Osteocyte (in vitro differentiated cells): ENCODE data around the gene ZNF793. TPM values are rescaled to one million over a fixed set of nuclear protein-coding genes. Genes with fewer than 3 reads are reported as not detected.

Source experiments
- DNase-seq: peaks from one replicate; pipeline ENCODE4 v3.0.0; 2021; ENCODE audit warnings: mixed read lengths; ENCODE audit not compliant: unreplicated experiment; ENCODE audit errors: extremely low spot score
- H3K27ac Mint-ChIP-seq: one replicate; pipeline ENCODE4 v1.8.0; 2021; ENCODE audit warnings: mild to moderate bottlenecking, mixed read lengths; ENCODE audit not compliant: unreplicated experiment
- H3K27me3 Mint-ChIP-seq: one replicate; pipeline ENCODE4 v1.8.0; 2021; ENCODE audit warnings: mixed read lengths; ENCODE audit not compliant: unreplicated experiment
- H3K36me3 Mint-ChIP-seq: one replicate; pipeline ENCODE4 v1.8.0; 2021; ENCODE audit warnings: mixed read lengths; ENCODE audit not compliant: unreplicated experiment
- H3K4me1 Mint-ChIP-seq: one replicate; pipeline ENCODE4 v1.8.0; 2021; ENCODE audit warnings: mixed read lengths; ENCODE audit not compliant: unreplicated experiment
- H3K4me3 Mint-ChIP-seq: one replicate; pipeline ENCODE4 v1.8.0; 2021; ENCODE audit warnings: mild to moderate bottlenecking, moderate library complexity, mixed read lengths; ENCODE audit not compliant: unreplicated experiment
- H3K9me3 Mint-ChIP-seq: one replicate; pipeline ENCODE4 v1.8.0; 2021; ENCODE audit warnings: mixed read lengths; ENCODE audit not compliant: unreplicated experiment
- long read RNA-seq: library from polyadenylated mRNA; unstranded; transcript quantifications from one replicate; pipeline ENCODE4 v2.0.0, GENCODE V29; 2021
- total RNA-seq: library from RNA; stranded (reverse); gene quantifications from 2 replicates; pipeline ENCODE4 v1.2.1, GENCODE V29; 2021
- TF ChIP-seq, protein P1 (sequence below): fragments of 200-600 bp; sonication (generic); IDR thresholded peaks from 2 replicates; pipeline ENCODE4 v1.5.0; 2021; ENCODE audit warnings: antibody characterized with exemption, mild to moderate bottlenecking, moderate library complexity

Gene ZNF793
- total RNA-seq = 10.8 TPM in 2 replicates
- long read RNA-seq, partial matches to known transcripts = 1 of 13 reads
- long read RNA-seq, other reads (novel, unspliced or antisense) = 10 of 13 reads

DNA sequence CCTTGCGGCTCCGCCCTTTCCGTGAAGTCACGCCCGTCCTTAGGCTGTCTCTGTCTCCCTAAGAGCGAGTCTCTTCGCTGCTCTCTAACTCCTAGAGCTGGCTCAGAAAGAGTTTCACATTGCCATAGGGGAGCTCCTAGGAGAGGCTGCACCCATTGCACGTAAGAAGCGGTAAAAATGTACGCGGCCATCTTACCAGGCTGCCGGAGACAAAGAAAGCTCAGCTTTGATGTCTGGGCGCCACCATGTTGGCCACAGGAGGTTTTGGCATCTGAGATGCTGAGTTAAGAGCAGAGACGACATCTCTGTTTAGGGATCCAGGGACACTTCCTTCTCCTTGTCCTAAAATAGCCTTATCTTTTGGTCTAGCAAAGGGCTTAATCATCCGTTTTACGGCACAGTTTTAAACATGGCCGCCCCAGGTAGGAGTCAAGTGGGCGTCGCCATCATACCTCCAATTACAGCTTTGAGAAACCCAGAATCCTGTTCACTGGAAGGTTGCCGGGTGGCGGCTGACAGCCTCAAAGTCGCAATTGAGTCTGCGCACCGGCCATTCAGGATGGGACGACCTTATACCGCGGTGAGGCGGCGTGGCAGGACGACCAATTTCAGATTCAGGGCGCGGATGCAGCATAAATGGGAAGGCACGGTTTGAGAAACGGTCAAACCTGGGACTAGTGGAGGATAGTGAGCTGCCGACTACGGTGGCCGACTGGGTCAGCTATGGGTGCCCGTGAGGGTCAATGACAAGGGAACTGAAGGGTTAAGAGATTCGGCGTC is at the start of gene ZNF793:
TSS of gene ZNF793 (plus strand) at position 553 of the 780 bp plus-strand sequence. CDS start 16,501 bp downstream, outside the sequence.
- H3K36me3 Mint-ChIP-seq = peaks cover 22% of the 10 kb centered on the region
- TF ChIP-seq, protein P1, sequence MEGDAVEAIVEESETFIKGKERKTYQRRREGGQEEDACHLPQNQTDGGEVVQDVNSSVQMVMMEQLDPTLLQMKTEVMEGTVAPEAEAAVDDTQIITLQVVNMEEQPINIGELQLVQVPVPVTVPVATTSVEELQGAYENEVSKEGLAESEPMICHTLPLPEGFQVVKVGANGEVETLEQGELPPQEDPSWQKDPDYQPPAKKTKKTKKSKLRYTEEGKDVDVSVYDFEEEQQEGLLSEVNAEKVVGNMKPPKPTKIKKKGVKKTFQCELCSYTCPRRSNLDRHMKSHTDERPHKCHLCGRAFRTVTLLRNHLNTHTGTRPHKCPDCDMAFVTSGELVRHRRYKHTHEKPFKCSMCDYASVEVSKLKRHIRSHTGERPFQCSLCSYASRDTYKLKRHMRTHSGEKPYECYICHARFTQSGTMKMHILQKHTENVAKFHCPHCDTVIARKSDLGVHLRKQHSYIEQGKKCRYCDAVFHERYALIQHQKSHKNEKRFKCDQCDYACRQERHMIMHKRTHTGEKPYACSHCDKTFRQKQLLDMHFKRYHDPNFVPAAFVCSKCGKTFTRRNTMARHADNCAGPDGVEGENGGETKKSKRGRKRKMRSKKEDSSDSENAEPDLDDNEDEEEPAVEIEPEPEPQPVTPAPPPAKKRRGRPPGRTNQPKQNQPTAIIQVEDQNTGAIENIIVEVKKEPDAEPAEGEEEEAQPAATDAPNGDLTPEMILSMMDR = no peak
- H3K4me1 Mint-ChIP-seq = no peaks in the 10 kb centered on the region
- H3K27ac Mint-ChIP-seq = no peak within 1 kb of the TSS
- H3K4me3 Mint-ChIP-seq = no peak within 1 kb of the TSS
- H3K9me3 Mint-ChIP-seq = peaks cover 20% of the 10 kb centered on the region
- H3K27me3 Mint-ChIP-seq = no peaks in the 10 kb centered on the region
- peak; percentile 89 for DNase-seq

DNA sequence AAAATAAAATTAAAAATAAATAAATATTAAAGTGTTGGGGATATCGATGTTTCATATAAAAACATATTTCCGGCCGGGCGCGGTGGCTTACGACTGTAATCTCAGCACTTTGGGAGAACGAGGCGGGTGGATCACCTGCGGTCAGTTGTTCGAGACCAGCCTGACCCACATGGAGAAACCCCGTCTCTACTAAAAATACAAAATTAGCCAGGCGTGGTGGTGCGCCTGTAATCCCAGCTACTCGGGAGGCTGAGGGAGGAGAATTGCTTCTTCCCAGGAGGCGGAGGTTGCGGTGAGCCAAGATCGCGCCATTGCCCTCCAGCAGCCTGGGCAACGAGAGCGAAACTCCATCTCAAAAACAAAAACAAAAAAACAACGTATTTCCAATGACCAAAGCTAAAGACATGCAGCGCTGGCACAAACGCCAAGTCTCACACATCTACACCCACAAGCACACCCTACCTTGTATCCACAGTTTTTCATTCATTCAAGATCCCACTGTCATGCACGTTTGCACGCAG is 40.4 kb upstream of the ZNF793 start:
- H3K9me3 Mint-ChIP-seq = peaks cover 13% of the 10 kb centered on the region
- peak overlapping the region; percentile 94 for H3K4me3 Mint-ChIP-seq
- H3K27ac Mint-ChIP-seq = peak overlapping the region; percentile 97
- H3K4me1 Mint-ChIP-seq = peaks cover 33% of the 10 kb centered on the region
- DNase-seq = no peak
- TF ChIP-seq, protein P1 = no peak
- peaks cover 24% of the 10 kb centered on the region for H3K36me3 Mint-ChIP-seq
- H3K27me3 Mint-ChIP-seq = no peaks in the 10 kb centered on the region

DNA sequence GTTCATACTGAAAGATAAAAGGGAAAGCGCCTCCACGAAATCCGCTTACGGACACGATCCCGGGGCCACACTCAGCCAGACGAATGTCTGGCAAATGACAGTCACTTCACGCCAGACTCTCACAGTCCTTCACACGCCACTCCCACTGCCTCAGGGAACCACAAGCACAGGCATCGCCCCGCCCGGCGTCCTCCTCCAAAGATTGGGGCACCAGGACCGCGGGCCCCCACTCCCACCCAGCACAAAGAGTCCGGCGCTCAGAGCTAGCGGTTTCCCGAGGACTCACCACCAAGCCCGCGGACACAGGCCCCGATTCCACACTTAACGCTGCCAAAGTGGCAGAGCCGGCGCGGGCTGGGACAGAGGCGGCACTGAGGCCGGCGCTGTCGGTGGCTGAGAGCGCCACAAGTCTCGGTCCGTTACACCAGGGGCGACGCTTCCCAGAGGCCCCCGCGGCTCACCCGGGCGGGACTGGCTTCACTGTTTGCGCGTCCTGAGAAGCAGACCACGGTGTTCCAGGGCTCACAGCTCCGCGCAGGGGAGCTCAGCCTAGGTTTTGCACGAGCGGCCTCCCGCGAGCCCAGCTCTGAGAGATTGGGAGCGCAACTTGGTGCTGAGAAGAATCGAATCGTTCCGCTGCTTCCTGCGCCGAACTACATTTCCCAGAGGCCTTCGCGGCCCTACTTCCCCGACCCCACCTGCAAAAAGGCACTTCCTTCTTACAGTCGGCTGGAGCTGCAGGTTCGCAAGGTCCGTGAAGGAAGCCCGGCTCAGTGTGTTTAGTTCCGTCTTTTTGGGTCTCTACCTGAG is 39.7 kb upstream of the ZNF793 start, which contains the start of gene ZNF569:
TSS of gene ZNF569 (minus strand) at position 647 of the 810 bp plus-strand sequence. CDS start 22,523 bp downstream, outside the sequence.
- H3K27ac Mint-ChIP-seq = peak within 1 kb of the TSS; percentile 97
- H3K4me1 Mint-ChIP-seq = peaks cover 33% of the 10 kb centered on the region
- peaks cover 13% of the 10 kb centered on the region for H3K9me3 Mint-ChIP-seq
- H3K27me3 Mint-ChIP-seq = no peaks in the 10 kb centered on the region
- peak within 1 kb of the TSS; percentile 94 for H3K4me3 Mint-ChIP-seq
- DNase-seq = peak; percentile 92
- TF ChIP-seq, protein P1 = no peak
- peaks cover 24% of the 10 kb centered on the region for H3K36me3 Mint-ChIP-seq

DNA sequence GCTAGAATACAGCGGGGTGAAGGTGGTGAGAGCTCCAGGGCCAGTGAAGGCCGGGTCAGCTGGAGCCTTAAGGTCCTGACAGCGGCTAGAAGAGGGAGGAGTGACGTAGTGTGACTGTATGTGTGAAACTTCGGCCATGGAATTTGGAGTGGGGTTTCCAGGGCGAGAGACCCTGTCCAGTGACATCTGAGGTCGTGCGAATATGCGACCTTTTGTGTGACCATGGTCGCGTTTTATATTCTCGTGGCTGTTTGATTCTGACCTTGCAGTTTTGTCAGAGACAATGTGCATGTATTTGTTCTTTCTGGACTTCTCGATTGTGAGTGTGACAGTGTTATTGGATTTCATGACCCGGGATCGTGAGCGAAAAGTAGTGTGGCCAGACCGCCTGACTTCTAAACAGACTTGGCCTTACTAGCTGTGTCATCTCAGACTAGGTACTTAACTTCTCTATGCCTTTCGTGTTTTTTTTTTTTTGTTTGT is 39.1 kb upstream of the ZNF793 start:
- H3K36me3 Mint-ChIP-seq = peaks cover 24% of the 10 kb centered on the region
- H3K4me1 Mint-ChIP-seq = peaks cover 33% of the 10 kb centered on the region
- H3K27ac Mint-ChIP-seq = peak overlapping the region; percentile 97
- peaks cover 13% of the 10 kb centered on the region for H3K9me3 Mint-ChIP-seq
- peak overlapping the region; percentile 94 for H3K4me3 Mint-ChIP-seq
- TF ChIP-seq, protein P1 = no peak
- H3K27me3 Mint-ChIP-seq = no peaks in the 10 kb centered on the region
- no peak for DNase-seq
